HL-60 (cell line): ENCODE measurements around the gene LINGO3.

Source experiments
- DNase-seq, 2 experiments: peaks; one replicate each; pipeline ENCODE4 v3.0.0-alpha.2; 2010 to 2020; ENCODE audit warnings: low read depth in 1 of 2, low spot score in 1 of 2
- H3K27ac ChIP-seq: fragments of 250-450 bp; sonication (Bioruptor Pico); replicated peaks from 2 replicates; pipeline ENCODE4 v1.5.1; 2020; ENCODE audit warnings: mild to moderate bottlenecking, moderate library complexity
- H3K27me3 ChIP-seq: fragments of 250-450 bp; sonication (Bioruptor Pico); 2 replicates; pipeline ENCODE4 v1.5.1; 2021; ENCODE audit warnings: mild to moderate bottlenecking, moderate library complexity; ENCODE audit not compliant: insufficient read depth, poor library complexity, severe bottlenecking
- H3K4me3 ChIP-seq: replicated peaks from 2 replicates; pipeline ENCODE4 v1.5.1; 2011; ENCODE audit warnings: mild to moderate bottlenecking, control low read depth, low read length; ENCODE audit not compliant: insufficient read depth
- CTCF ChIP-seq: IDR thresholded peaks from one replicate; pipeline ENCODE4 v1.5.1; 2011; ENCODE audit warnings: low read length, control low read depth, inconsistent platforms; ENCODE audit not compliant: insufficient read depth
- GABPA ChIP-seq: IDR thresholded peaks from 2 replicates; pipeline ENCODE4 v1.6.1; 2012; ENCODE audit warnings: low read depth
- POLR2AphosphoS5 ChIP-seq: IDR thresholded peaks from 2 replicates; pipeline ENCODE4 v1.6.1; 2012; ENCODE audit warnings: low read depth
- SPI1 ChIP-seq: IDR thresholded peaks from 2 replicates; pipeline ENCODE4 v1.6.1; 2012; ENCODE audit warnings: low read depth, mild to moderate bottlenecking, borderline replicate concordance
- TF ChIP-seq, protein P1 (sequence below): IDR thresholded peaks from 2 replicates; pipeline ENCODE4 v1.6.1; 2012; ENCODE audit warnings: low read depth; ENCODE audit not compliant: insufficient replicate concordance

Gene LINGO3

GRCh38 chr19:2354670-2355069 is 46.7 kb upstream of the LINGO3 start:
- TF ChIP-seq GABPA (no peak), SPI1 (no peak), POLR2AphosphoS5 (no peak), CTCF (no peak)
- TF ChIP-seq, protein P1, sequence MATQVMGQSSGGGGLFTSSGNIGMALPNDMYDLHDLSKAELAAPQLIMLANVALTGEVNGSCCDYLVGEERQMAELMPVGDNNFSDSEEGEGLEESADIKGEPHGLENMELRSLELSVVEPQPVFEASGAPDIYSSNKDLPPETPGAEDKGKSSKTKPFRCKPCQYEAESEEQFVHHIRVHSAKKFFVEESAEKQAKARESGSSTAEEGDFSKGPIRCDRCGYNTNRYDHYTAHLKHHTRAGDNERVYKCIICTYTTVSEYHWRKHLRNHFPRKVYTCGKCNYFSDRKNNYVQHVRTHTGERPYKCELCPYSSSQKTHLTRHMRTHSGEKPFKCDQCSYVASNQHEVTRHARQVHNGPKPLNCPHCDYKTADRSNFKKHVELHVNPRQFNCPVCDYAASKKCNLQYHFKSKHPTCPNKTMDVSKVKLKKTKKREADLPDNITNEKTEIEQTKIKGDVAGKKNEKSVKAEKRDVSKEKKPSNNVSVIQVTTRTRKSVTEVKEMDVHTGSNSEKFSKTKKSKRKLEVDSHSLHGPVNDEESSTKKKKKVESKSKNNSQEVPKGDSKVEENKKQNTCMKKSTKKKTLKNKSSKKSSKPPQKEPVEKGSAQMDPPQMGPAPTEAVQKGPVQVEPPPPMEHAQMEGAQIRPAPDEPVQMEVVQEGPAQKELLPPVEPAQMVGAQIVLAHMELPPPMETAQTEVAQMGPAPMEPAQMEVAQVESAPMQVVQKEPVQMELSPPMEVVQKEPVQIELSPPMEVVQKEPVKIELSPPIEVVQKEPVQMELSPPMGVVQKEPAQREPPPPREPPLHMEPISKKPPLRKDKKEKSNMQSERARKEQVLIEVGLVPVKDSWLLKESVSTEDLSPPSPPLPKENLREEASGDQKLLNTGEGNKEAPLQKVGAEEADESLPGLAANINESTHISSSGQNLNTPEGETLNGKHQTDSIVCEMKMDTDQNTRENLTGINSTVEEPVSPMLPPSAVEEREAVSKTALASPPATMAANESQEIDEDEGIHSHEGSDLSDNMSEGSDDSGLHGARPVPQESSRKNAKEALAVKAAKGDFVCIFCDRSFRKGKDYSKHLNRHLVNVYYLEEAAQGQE, result no peak
- DNase-seq, result no peak

GRCh38 chr19:2353887-2354592 is 46.1 kb upstream of the LINGO3 start:
- Histone ChIP-seq H3K27me3 (peaks cover 2% of the 10 kb centered on the region), H3K4me3 (no peak overlapping the region), H3K27ac (no peak overlapping the region)
- no peak for DNase-seq
- TF ChIP-seq GABPA (no peak), CTCF (no peak), POLR2AphosphoS5 (no peak), SPI1 (no peak)
- TF ChIP-seq, protein P1, result no peak

More at GRCh38 chr19:2354670-2355069, 46.7 kb upstream of the LINGO3 start:
- Histone ChIP-seq H3K27me3 (peaks cover 6% of the 10 kb centered on the region), H3K27ac (no peak overlapping the region), H3K4me3 (no peak overlapping the region)

- no peak for TF ChIP-seq GABPA
- no peak for TF ChIP-seq POLR2AphosphoS5
- TF ChIP-seq SPI1, result no peak
- Histone ChIP-seq H3K4me3 (no peak overlapping the region), H3K27ac (no peak overlapping the region), H3K27me3 (no peaks in the 10 kb centered on the region)
- DNase-seq, result no peak
Measured at GRCh38 chr19:2353159-2353886, 45.4 kb upstream of the LINGO3 start.

GRCh38 chr19:2352121-2352520 is 44.2 kb upstream of the LINGO3 start:
- no peak for DNase-seq
- TF ChIP-seq, protein P1, result no peak
- TF ChIP-seq GABPA (no peak), CTCF (no peak), POLR2AphosphoS5 (no peak), SPI1 (no peak)
- H3K27ac ChIP-seq, result no peak overlapping the region
- H3K4me3 ChIP-seq, result no peak overlapping the region
- no peaks in the 10 kb centered on the region for H3K27me3 ChIP-seq
